RWPE2 (cell line): ENCODE measurements around the gene STAB1.

Experiments
- ATAC-seq: fragments of 200-7000 bp; cut with Tn5 transposase; 3 replicates; pipeline ENCODE4 v1.9.1; 2021; ENCODE audit warnings: low read depth
- DNase-seq: peaks from one replicate; pipeline ENCODE4 v3.0.0-alpha.2; 2020; ENCODE audit warnings: low spot score
- H3K27ac ChIP-seq: fragments of 450-650 bp; 2 replicates; pipeline ENCODE4 v1.5.1; 2017; ENCODE audit warnings: mild to moderate bottlenecking; ENCODE audit not compliant: poor library complexity, severe bottlenecking
- H3K27me3 ChIP-seq: fragments of 250-450 bp; sonication (Bioruptor Pico); 2 replicates; pipeline ENCODE4 v1.5.1; 2021; ENCODE audit warnings: mild to moderate bottlenecking, moderate library complexity; ENCODE audit not compliant: insufficient read depth, poor library complexity, severe bottlenecking
- H3K36me3 ChIP-seq: fragments of 250-450 bp; sonication (Bioruptor Pico); 2 replicates; pipeline ENCODE4 v1.5.1; 2020; ENCODE audit warnings: low read depth, mild to moderate bottlenecking, moderate library complexity
- H3K4me1 ChIP-seq: fragments of 250-450 bp; sonication (Bioruptor Pico); 2 replicates; pipeline ENCODE4 v1.5.1; 2021; ENCODE audit warnings: mild to moderate bottlenecking, moderate library complexity; ENCODE audit not compliant: insufficient read depth, poor library complexity, severe bottlenecking
- H3K4me3 ChIP-seq: fragments of 250-450 bp; sonication (Bioruptor Pico); 2 replicates; pipeline ENCODE4 v1.5.1; 2021; ENCODE audit warnings: mild to moderate bottlenecking, moderate library complexity; ENCODE audit not compliant: severe bottlenecking
- H3K9me3 ChIP-seq: fragments of 250-450 bp; sonication (Bioruptor Pico); 2 replicates; pipeline ENCODE4 v1.5.1; 2021; ENCODE audit warnings: mild to moderate bottlenecking, moderate library complexity; ENCODE audit not compliant: severe bottlenecking
- TF ChIP-seq, protein P1 (sequence below): fragments of 450-650 bp; IDR thresholded peaks from one replicate; pipeline ENCODE4 v1.5.1; 2017; ENCODE audit warnings: mild to moderate bottlenecking, moderate library complexity; ENCODE audit not compliant: poor library complexity, severe bottlenecking

Gene STAB1

DNA sequence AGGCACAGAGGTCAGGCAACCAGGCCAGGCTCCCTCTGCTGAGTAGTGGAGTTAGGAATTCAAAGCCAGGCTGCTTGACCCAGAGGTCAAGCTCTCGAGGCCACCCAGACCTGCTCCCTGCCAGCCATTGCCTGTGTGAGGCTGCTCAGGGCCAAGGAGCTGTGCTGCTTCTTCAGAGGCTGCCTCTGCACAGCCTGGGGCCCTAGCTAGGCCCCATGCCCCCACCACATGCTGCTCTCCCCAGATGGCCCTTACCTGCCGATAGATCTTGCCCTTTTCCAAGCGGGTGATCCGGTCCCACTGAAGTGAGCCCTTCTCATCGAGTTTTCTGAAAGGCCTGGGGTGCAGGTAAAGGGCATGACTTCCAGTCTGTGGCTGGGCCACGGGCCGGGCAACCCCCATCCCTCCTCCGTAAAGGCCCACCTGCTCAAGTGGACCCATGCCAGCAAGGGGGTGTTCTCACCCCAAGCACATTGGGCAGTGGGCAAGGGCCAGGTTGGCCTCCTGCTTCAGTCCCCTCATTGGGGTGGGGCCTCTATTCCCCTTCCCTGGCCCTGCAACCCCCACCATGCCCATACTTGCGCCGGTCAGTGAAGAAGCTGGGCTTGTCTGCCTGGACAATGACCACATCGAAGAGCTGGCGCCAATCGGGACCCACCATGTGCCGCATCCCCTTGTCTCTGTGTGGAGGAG, 32.0 kb downstream of the STAB1 start:
- Histone ChIP-seq H3K27ac (peak overlapping the region; percentile 74), H3K27me3 (no peaks in the 10 kb centered on the region), H3K36me3 (peaks cover 43% of the 10 kb centered on the region), H3K9me3 (no peaks in the 10 kb centered on the region), H3K4me3 (no peak overlapping the region), H3K4me1 (peaks cover 17% of the 10 kb centered on the region)
- no peak for DNase-seq
- no peak for ATAC-seq
- TF ChIP-seq, protein P1, sequence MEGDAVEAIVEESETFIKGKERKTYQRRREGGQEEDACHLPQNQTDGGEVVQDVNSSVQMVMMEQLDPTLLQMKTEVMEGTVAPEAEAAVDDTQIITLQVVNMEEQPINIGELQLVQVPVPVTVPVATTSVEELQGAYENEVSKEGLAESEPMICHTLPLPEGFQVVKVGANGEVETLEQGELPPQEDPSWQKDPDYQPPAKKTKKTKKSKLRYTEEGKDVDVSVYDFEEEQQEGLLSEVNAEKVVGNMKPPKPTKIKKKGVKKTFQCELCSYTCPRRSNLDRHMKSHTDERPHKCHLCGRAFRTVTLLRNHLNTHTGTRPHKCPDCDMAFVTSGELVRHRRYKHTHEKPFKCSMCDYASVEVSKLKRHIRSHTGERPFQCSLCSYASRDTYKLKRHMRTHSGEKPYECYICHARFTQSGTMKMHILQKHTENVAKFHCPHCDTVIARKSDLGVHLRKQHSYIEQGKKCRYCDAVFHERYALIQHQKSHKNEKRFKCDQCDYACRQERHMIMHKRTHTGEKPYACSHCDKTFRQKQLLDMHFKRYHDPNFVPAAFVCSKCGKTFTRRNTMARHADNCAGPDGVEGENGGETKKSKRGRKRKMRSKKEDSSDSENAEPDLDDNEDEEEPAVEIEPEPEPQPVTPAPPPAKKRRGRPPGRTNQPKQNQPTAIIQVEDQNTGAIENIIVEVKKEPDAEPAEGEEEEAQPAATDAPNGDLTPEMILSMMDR, result no peak

DNA sequence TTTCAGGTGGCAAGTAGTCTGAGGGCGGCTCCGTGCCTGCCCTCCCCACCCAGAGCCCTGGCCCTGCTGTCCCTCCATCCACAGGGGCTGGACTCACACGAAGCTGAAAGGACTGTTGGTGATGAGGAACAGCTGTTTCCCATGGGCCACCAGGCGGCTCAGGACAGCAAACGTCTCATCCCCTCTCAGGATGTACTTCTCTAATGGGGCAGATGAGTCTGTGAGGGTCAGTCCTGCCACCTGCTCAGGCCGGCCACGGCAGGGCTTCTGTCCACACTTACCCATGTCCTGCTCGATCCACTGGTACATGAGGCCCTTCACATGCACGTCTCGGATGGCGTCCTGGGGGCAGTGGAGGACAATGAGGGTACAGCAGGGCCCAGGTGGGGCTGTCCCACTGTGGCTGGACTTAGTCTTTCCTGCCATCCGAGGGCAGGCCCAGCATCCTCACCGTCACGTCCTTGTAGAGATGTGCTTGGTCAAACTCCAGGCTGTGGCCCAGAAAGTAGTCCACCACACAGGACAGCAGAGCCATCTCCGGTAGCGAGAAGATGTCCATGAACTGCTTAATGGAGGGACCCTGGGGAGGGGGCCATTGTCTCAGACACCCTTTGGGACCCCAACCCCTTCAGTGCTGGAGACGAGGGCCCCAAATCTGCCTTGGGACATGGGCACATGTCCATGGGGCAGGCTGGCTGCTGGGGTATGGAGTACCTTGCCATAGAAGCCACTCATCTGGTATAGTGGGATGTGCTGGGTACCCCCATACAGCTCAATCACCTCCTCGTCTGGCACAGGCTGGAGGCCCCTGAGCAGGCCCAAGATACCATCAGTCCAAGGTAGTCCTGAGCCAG, 32.8 kb downstream of the STAB1 start:
- no peak for ATAC-seq
- TF ChIP-seq, protein P1, result no peak
- Histone ChIP-seq H3K36me3 (peaks cover 43% of the 10 kb centered on the region), H3K4me1 (peaks cover 17% of the 10 kb centered on the region), H3K9me3 (no peaks in the 10 kb centered on the region), H3K27ac (peak overlapping the region; percentile 74), H3K27me3 (no peaks in the 10 kb centered on the region), H3K4me3 (no peak overlapping the region)
- no peak for DNase-seq

DNA sequence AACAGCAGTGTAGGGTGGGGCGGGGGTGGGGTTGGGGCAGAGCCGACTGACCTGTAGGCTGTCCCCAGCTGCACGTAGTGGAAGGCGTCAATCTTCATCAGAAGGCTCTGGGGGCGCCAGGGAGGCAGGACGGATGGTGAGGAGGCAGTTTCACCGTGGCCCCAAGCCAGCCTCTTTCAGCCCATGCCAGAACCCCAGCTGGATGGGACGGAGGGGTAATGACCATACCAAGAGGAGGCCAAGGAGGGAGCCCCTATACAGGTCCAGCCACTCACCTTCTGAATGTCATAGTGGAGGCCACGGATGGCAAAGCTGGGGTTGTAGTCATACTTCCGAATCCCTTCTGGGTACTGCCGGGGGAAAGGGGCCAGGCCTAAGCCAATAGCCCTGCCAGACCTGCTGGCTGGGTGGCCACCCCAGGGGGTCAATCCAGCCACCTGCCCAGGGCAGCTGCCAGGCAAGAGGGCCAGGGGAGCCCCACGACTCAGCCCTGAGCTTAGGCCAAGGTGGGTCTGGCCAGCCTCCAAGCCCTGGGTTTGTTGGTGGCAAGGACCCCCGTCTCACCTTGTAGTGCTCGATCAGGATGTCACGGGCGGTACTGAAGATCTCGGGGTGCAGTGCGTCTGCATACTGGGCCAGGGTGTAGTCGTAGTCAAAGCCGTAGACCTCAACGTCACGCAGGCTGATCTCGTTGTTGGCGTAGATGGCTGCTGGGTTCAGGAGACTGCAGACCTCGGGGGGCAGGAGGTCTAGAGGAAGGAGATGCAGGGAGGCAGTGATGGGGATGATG, 33.6 kb downstream of the STAB1 start:
- DNase-seq, result no peak
- H3K4me1 ChIP-seq, result peaks cover 17% of the 10 kb centered on the region
- TF ChIP-seq, protein P1, result no peak
- no peaks in the 10 kb centered on the region for H3K9me3 ChIP-seq
- H3K36me3 ChIP-seq, result peaks cover 36% of the 10 kb centered on the region
- no peak overlapping the region for H3K4me3 ChIP-seq
- no peak for ATAC-seq
- H3K27me3 ChIP-seq, result no peaks in the 10 kb centered on the region
- no peak overlapping the region for H3K27ac ChIP-seq

DNA sequence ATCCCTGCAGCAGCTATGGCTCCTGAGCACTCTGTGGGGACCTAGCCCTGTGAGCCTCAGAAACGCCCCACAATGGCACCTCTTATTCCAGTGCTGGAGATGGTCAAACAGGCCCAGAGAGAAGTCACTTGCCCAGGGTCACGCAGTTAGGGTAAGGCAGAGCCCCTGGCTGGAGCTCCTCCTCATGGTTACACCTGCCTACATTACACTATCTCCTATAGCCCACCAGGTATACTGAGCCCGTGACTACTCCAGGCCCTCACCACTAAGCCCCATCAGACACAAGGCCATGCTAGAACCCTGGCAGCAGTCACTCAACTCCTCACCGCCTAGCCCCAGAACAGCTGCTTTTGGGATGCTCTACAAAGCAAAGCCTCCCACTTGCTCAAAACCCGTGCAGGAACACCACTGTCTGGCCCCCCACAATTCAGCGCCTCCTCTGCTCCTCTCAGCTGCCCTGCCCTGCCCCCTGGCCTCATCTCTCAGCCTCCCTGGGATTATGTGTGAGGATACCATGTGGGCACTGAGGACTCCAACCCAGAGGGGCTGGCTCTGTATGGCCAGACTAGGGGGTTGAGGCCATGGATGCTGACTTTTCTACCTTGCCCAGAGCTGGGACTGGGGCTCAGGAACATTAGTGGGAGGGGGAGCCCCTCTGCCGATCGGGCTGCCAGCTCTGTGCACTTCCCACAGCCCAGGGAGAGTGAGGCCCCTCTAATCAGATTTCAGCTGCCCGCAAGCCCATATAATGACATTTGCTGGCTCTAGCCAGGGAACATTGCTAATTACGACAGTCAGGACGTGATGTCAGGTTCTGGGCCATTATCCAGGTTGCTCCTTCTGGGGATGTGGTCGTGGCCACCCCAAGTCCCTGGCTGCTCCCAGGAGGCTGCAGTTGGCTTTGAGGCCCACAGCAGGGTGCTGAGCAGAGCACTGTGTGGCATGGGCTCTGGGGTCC, 34.5 kb downstream of the STAB1 start:
- TF ChIP-seq, protein P1, result no peak
- peak overlapping the region; percentile 73 for H3K27ac ChIP-seq
- no peak for ATAC-seq
- H3K4me1 ChIP-seq, result peaks cover 17% of the 10 kb centered on the region
- H3K4me3 ChIP-seq, result no peak overlapping the region
- no peak for DNase-seq
- H3K27me3 ChIP-seq, result no peaks in the 10 kb centered on the region
- peaks cover 27% of the 10 kb centered on the region for H3K36me3 ChIP-seq
- no peaks in the 10 kb centered on the region for H3K9me3 ChIP-seq
